Hepatocyte (in vitro differentiated cells): Measurements from ENCODE around the gene BBS9. TPM values are rescaled to one million over a fixed set of nuclear protein-coding genes. Genes with fewer than 3 reads are reported as not detected.
A peak's percentile ranks its signal among the peaks of the same experiment; 100 is the strongest.

Experiments
- DNase-seq: peaks from one replicate; pipeline ENCODE4 v3.0.0-alpha.2; 2016; ENCODE audit warnings: low spot score
- H2AFZ ChIP-seq: fragments of 200-600 bp; sonication (generic); 2 replicates; pipeline ENCODE4 v1.6.0; 2016; ENCODE audit warnings: antibody characterized with exemption, mild to moderate bottlenecking
- H3K27ac ChIP-seq: fragments of 200-600 bp; sonication (generic); 2 replicates; pipeline ENCODE4 v1.5.1; 2016; ENCODE audit warnings: mild to moderate bottlenecking
- H3K27me3 ChIP-seq: fragments of 200-600 bp; sonication (generic); 2 replicates; pipeline ENCODE4 v1.6.1; 2016
- H3K36me3 ChIP-seq: fragments of 200-600 bp; sonication (generic); replicated peaks from 2 replicates; pipeline ENCODE4 v1.5.1; 2016; ENCODE audit warnings: low read depth; ENCODE audit not compliant: insufficient read depth
- H3K4me1 ChIP-seq: fragments of 200-600 bp; sonication (generic); 2 replicates; pipeline ENCODE4 v1.5.1; 2016; ENCODE audit warnings: mild to moderate bottlenecking, moderate library complexity; ENCODE audit not compliant: insufficient read depth
- H3K4me2 ChIP-seq: fragments of 200-600 bp; sonication (generic); 2 replicates; pipeline ENCODE4 v1.6.0; 2016
- H3K4me3 ChIP-seq: fragments of 200-600 bp; sonication (generic); 2 replicates; pipeline ENCODE4 v1.5.1; 2016; ENCODE audit warnings: mild to moderate bottlenecking
- H3K79me2 ChIP-seq: fragments of 200-600 bp; sonication (generic); 2 replicates; pipeline ENCODE4 v1.6.0; 2017; ENCODE audit warnings: mild to moderate bottlenecking
- H3K9me2 ChIP-seq: fragments of 200-600 bp; sonication (generic); replicated peaks from 2 replicates; pipeline ENCODE4 v1.6.0; 2017; ENCODE audit warnings: mild to moderate bottlenecking; ENCODE audit not compliant: insufficient read depth
- H3K9me3 ChIP-seq: fragments of 200-600 bp; sonication (generic); 2 replicates; pipeline ENCODE4 v1.5.1; 2016; ENCODE audit warnings: low read depth, mild to moderate bottlenecking
- H4K20me1 ChIP-seq: fragments of 200-600 bp; sonication (generic); 2 replicates; pipeline ENCODE4 v1.6.0; 2016; ENCODE audit warnings: mild to moderate bottlenecking; ENCODE audit not compliant: insufficient read depth, poor library complexity, severe bottlenecking
- EZH2 ChIP-seq: fragments of 200-600 bp; sonication (generic); IDR thresholded peaks from 2 replicates; pipeline ENCODE4 v1.6.1; 2016; ENCODE audit warnings: antibody characterized with exemption, mild to moderate bottlenecking, borderline replicate concordance
- EZH2phosphoT487 ChIP-seq: fragments of 200-600 bp; sonication (generic); IDR thresholded peaks from one replicate; pipeline ENCODE4 v1.6.1; 2018; ENCODE audit warnings: antibody characterized with exemption, mild to moderate bottlenecking, low read depth, moderate library complexity; ENCODE audit not compliant: unreplicated experiment, severe bottlenecking
- WGBS: methylation state at CpG from one replicate; pipeline ENCODE4 v1.1.6; 2016; ENCODE audit warnings: low lambda C conversion rate; ENCODE audit errors: missing lambda C conversion rate; 5-methylcytosine and 5-hydroxymethylcytosine counted together
- polyA plus RNA-seq: library from polyadenylated mRNA; unstranded; fragments of >200 nt; fragmentation: Nextera tagmentation; extraction: Ambion mirVana; gene quantifications from 2 replicates; pipeline ENCODE4 v1.2.1, GENCODE V29; 2016
- total RNA-seq: library from RNA; depleted of rRNA; stranded (reverse); fragments of >200 nt; gene quantifications from 2 replicates; pipeline ENCODE4 v1.2.3, GENCODE V29; 2014
- TF ChIP-seq, protein P1 (sequence below): fragments of 200-600 bp; sonication (generic); IDR thresholded peaks from 2 replicates; pipeline ENCODE4 v1.5.1; 2016; ENCODE audit warnings: antibody characterized with exemption, mild to moderate bottlenecking; ENCODE audit not compliant: poor library complexity

The BBS9 gene
- total and polyA plus RNA-seq, 2 experiments from 2014 or later, result 10.1 to 12.3 TPM

DNA sequence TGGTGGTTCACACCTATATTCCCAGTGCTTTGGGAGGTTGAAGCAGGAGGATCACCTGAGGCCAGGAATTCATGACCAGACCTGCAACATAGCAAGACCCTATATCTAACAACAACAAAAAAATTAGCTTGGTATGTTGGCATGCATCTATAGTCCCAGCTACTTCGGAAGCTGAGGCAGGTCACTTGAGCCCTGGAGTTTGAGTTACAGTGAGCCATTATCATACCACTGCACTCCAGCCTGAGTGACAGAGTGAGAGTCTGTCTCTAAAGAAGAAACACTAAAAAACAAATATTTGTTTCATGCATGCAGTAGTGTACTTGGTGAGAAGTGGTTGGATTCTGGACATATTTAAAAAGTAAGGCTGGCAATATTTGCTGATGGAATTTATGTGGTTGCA, 198.1 kb downstream of the BBS9 start:
- H3K9me2 ChIP-seq, result no peaks in the 10 kb centered on the region
- H2AFZ ChIP-seq, result no peak overlapping the region
- H3K27me3 ChIP-seq, result no peaks in the 10 kb centered on the region

DNA sequence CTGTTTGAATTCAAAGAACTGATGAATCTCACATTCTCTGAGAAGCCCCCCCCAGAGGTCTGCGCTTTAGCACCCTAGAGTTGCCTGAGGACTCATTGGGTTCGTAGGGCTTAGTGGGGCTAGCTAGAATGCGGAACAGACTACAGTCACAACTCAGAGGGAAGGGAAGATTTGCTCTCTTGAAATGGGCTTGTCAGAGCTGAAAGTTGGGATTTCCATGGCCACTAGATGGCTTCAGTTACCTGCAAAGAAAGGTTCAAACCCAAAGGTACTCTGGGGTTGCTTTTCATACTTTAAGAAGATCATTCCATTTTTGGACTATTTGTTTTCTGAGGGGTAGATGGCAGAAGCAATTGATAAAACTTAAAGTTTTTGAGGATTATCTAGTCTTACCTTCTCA, 205.0 kb downstream of the BBS9 start:
- Histone ChIP-seq H3K9me3 (no peaks in the 10 kb centered on the region), H3K79me2 (no peaks in the 10 kb centered on the region), H4K20me1 (no peaks in the 10 kb centered on the region), H3K4me3 (no peak overlapping the region), H3K36me3 (no peaks in the 10 kb centered on the region), H3K27me3 (no peaks in the 10 kb centered on the region), H2AFZ (no peak overlapping the region), H3K9me2 (no peaks in the 10 kb centered on the region), H3K4me2 (no peak overlapping the region), H3K27ac (no peak overlapping the region), H3K4me1 (no peaks in the 10 kb centered on the region)
- peak; percentile 26 for DNase-seq
- 46% methylated on average over 3 of the region's 3 CpGs for WGBS
- TF ChIP-seq EZH2, result no peak
- TF ChIP-seq, protein P1, sequence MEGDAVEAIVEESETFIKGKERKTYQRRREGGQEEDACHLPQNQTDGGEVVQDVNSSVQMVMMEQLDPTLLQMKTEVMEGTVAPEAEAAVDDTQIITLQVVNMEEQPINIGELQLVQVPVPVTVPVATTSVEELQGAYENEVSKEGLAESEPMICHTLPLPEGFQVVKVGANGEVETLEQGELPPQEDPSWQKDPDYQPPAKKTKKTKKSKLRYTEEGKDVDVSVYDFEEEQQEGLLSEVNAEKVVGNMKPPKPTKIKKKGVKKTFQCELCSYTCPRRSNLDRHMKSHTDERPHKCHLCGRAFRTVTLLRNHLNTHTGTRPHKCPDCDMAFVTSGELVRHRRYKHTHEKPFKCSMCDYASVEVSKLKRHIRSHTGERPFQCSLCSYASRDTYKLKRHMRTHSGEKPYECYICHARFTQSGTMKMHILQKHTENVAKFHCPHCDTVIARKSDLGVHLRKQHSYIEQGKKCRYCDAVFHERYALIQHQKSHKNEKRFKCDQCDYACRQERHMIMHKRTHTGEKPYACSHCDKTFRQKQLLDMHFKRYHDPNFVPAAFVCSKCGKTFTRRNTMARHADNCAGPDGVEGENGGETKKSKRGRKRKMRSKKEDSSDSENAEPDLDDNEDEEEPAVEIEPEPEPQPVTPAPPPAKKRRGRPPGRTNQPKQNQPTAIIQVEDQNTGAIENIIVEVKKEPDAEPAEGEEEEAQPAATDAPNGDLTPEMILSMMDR, result peak; percentile 49

More for the DNA sequence above, 198.1 kb downstream of the BBS9 start:
- Histone ChIP-seq H3K4me2 (no peak overlapping the region), H3K36me3 (no peaks in the 10 kb centered on the region), H3K4me1 (no peaks in the 10 kb centered on the region), H3K9me3 (no peaks in the 10 kb centered on the region), H3K27ac (no peak overlapping the region), H3K79me2 (no peaks in the 10 kb centered on the region), H4K20me1 (no peaks in the 10 kb centered on the region), H3K4me3 (no peak overlapping the region)
- no peak for DNase-seq
- TF ChIP-seq, protein P1, result no peak
- no peak for TF ChIP-seq EZH2phosphoT487
- no peak for TF ChIP-seq EZH2
- 88% methylated on average over 1 of the region's 1 CpG for WGBS

DNA sequence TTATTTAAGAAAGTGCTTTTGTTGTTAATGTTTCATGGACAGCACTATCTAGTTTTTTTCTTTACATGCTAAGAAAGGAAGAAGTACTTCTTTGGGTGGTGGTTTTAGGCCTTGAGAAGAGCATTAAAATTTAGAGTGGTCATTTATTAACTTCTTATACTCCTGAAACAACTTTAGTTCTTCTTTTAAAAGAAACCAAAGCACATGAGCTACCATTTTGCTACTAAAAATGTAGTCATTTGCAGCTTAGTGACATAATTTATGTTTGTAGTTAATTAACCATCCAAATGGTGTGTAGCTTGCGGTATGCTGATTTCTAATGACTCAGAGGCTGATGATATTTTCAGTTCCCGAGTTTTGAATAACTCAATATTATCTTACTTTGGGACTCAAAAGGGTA, 207.5 kb downstream of the BBS9 start:
- no peak overlapping the region for H2AFZ ChIP-seq
- no peak overlapping the region for H3K4me2 ChIP-seq
- H4K20me1 ChIP-seq, result no peaks in the 10 kb centered on the region
- no peaks in the 10 kb centered on the region for H3K27me3 ChIP-seq
- H3K36me3 ChIP-seq, result no peaks in the 10 kb centered on the region
- WGBS, result 92% methylated on average over 2 of the region's 2 CpGs
- TF ChIP-seq EZH2phosphoT487 (no peak), EZH2 (no peak)
- TF ChIP-seq, protein P1, result no peak
- H3K9me3 ChIP-seq, result no peaks in the 10 kb centered on the region
- H3K79me2 ChIP-seq, result no peaks in the 10 kb centered on the region
- no peak overlapping the region for H3K27ac ChIP-seq
- no peaks in the 10 kb centered on the region for H3K9me2 ChIP-seq
- H3K4me1 ChIP-seq, result no peaks in the 10 kb centered on the region
- DNase-seq, result no peak
- H3K4me3 ChIP-seq, result no peak overlapping the region
